ENCODE measurements around the gene TPPP. TPM values are rescaled to one million over a fixed set of nuclear protein-coding genes. Genes with fewer than 3 reads are reported as not detected.

The TPPP gene
- total RNA-seq, 4 donors from 2014 or later = 10.5 to 22.2 (median 16.2) TPM

DNA sequence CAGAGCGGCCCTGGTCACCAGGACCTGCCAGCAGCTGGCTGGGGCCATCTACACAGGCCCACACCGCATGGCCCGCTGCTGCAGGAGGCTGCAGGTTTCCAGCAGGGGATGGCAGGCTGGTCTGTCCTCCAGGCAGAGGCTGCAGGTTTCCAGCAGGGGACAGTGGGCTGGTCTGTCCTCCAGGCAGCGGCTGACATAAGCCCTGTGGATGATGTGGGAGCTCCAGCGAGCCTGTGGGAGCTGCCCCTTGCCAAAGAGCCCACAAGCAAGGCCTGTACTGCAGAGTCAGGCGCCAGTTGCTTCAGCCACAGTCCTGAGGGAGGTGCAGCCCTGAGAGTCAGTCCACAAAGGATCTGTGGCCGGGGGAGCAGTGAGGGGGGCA is 18.5 kb downstream of the TPPP start:
- H3K4me1 ChIP-seq = peaks cover 42% of the 10 kb centered on the region
- H3K9me3 ChIP-seq = no peaks in the 10 kb centered on the region
- TF ChIP-seq EP300 (IDR thresholded peaks at IDR 0.05) = no peak
- TF ChIP-seq POLR2AphosphoS5 (IDR thresholded peaks at IDR 0.05) = no peak
- TF ChIP-seq, protein P1, sequence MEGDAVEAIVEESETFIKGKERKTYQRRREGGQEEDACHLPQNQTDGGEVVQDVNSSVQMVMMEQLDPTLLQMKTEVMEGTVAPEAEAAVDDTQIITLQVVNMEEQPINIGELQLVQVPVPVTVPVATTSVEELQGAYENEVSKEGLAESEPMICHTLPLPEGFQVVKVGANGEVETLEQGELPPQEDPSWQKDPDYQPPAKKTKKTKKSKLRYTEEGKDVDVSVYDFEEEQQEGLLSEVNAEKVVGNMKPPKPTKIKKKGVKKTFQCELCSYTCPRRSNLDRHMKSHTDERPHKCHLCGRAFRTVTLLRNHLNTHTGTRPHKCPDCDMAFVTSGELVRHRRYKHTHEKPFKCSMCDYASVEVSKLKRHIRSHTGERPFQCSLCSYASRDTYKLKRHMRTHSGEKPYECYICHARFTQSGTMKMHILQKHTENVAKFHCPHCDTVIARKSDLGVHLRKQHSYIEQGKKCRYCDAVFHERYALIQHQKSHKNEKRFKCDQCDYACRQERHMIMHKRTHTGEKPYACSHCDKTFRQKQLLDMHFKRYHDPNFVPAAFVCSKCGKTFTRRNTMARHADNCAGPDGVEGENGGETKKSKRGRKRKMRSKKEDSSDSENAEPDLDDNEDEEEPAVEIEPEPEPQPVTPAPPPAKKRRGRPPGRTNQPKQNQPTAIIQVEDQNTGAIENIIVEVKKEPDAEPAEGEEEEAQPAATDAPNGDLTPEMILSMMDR (IDR thresholded peaks at IDR 0.05) = no peak
- no peak for TF ChIP-seq POLR2A (IDR thresholded peaks at IDR 0.05)
- no peak overlapping the region for H3K27ac ChIP-seq
- H3K36me3 ChIP-seq = no peaks in the 10 kb centered on the region
- H3K4me3 ChIP-seq = no peak overlapping the region
- peak in 1 of 2 donors; percentile 43 for DNase-seq (ENCODE audit: low spot score in 2 of 2)
- no CpG with 5 or more reads among the region's 7 CpGs for WGBS
- no peaks in the 10 kb centered on the region for H3K27me3 ChIP-seq

DNA sequence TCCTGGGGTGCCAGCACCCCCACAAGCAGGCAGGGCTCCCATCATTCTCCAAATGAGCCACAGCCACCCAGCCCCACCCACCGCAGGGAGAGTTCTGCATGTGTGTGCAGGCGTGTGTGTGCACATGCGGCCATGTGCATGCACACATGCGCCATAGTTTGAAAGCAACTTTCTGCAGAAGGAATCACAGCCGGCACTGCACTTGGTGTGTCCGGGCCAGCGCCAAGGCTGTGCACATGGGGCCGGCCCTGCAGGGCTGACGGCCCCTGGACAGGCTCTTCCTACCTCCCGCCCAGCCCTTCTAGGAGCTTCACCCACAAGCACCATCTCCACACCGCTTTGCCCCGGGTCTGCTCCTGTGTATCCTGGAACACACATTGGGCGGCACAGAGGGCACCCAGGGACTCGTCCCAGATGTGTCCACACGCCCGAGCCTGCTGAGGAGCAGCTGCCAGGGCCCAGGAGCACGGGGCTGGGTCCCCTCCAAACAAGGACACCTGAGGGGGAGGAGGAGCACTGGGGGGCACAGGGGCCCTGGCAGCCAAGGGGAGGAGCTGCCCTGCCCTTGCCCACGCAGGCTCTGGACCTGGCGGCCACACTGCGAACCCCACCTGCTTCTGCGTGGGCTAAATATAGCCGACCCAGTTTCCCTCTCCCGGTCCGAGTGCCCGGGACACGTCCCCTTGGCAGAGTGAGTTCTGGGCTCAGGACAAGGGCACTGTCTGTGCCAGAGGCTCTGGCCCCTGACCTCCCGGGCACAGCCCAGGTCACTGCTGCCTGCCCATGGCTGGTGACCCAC is 19.1 kb downstream of the TPPP start:
- TF ChIP-seq, protein P1 (IDR thresholded peaks at IDR 0.05) = no peak
- TF ChIP-seq EP300 (IDR thresholded peaks at IDR 0.05) (no peak), POLR2A (IDR thresholded peaks at IDR 0.05) (no peak), POLR2AphosphoS5 (IDR thresholded peaks at IDR 0.05) (no peak)
- DNase-seq (ENCODE audit: low spot score in 2 of 2) = peak; percentile 72 to 82
- WGBS = 30% methylated on average over 9 of the region's 27 CpGs

DNA sequence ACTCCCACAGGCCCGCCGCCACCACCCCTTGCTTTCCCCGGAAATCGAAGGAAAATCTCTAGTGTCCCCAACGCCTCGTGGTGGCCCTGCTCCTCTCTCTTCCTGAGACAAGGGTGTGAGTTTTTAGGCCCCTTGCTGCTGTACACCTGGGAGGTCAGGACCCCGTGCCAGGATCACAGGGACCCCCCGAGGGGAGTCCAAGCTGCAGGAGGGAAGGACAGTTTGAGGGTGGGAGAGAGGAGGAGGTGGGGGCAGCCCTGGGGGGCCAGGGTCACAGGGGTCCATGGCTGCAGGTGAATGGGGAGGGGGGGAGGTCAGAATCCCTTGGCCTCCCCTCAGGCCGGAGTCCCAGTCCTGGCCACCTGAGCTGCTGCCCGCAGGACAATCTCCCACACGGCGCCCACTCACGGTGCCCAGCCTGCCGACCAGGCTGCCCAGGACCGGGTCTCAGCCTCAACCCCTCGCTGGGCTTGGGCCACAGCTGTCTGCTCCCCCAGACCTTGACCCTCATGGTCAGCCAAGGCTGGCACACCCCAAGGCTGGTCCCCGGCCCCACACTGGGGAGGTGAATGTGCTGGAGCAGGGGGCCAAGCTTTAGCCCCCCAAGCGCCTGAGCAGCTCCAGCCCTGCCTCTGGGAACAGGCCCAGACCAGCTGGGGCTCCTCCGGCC is 19.9 kb downstream of the TPPP start:
- 36% methylated on average over 8 of the region's 19 CpGs for WGBS
- no peaks in the 10 kb centered on the region for H3K27me3 ChIP-seq
- TF ChIP-seq, protein P1 (IDR thresholded peaks at IDR 0.05) = no peak
- TF ChIP-seq POLR2A (IDR thresholded peaks at IDR 0.05) = no peak
- no peak for TF ChIP-seq EP300 (IDR thresholded peaks at IDR 0.05)
- no peak for TF ChIP-seq POLR2AphosphoS5 (IDR thresholded peaks at IDR 0.05)
- DNase-seq (ENCODE audit: low spot score in 2 of 2) = peak; percentile 72 to 78
- no peaks in the 10 kb centered on the region for H3K9me3 ChIP-seq
- H3K27ac ChIP-seq = peak overlapping the region; percentile 41
- H3K4me1 ChIP-seq = peaks cover 42% of the 10 kb centered on the region
- peak overlapping the region; percentile 22 for H3K4me3 ChIP-seq
- H3K36me3 ChIP-seq = no peaks in the 10 kb centered on the region

More for the DNA sequence above, 19.1 kb downstream of the TPPP start:
- H3K27ac ChIP-seq = peak overlapping the region; percentile 41
- no peaks in the 10 kb centered on the region for H3K27me3 ChIP-seq
- H3K4me1 ChIP-seq = peaks cover 42% of the 10 kb centered on the region
- H3K9me3 ChIP-seq = no peaks in the 10 kb centered on the region
- H3K4me3 ChIP-seq = no peak overlapping the region
- no peaks in the 10 kb centered on the region for H3K36me3 ChIP-seq

DNA sequence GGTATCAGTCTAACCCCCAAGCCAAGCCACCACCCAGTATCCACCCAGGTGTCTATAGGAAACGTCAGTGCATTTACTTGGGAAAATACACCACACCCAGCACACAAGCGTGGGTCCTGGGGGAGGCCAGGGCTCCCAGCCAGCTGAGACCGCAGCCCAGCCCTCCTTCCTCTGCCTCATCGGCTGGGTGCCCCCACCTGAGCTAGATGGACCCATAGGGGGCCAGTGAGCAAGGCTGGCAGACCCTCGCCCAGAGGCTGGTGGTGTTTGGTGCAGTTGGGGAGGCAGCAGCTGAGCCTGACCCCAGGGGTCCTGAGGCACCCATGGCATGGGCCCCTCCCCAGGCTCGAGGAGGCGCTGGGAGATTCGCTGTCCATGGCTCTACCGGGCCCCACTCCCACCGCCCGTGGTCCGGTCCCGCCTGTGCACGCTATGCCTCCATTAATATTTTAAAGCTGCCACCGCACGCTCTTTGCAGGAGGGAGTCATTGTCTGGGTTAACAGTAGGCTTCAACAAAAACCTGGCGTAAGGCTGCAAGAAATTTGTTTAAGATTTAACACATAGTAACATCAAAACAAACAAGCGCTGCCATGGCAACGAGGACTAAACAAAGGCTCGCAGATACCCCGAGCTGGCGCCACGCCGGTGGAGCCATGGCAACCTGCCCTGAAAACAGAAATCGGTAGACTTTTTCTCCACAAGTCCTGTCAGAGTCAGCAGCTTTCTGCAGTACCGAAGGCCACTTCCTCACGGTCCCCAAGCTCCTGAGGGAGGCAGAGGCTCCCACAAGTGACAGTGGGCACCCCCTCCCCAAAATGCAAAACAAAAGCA is 20.6 kb downstream of the TPPP start:
- DNase-seq (ENCODE audit: low spot score in 2 of 2) = peak; percentile 87 to 90
- H3K4me1 ChIP-seq = peaks cover 42% of the 10 kb centered on the region
- WGBS = 6% methylated on average over 17 of the region's 27 CpGs
- H3K4me3 ChIP-seq = peak overlapping the region; percentile 22
- H3K36me3 ChIP-seq = no peaks in the 10 kb centered on the region
- TF ChIP-seq EP300 (IDR thresholded peaks at IDR 0.05) = no peak
- peak in 1 of 3 donors; percentile 9 for TF ChIP-seq POLR2AphosphoS5 (IDR thresholded peaks at IDR 0.05)
- H3K27ac ChIP-seq = peak overlapping the region; percentile 56
- no peaks in the 10 kb centered on the region for H3K27me3 ChIP-seq
- H3K9me3 ChIP-seq = no peaks in the 10 kb centered on the region

DNA sequence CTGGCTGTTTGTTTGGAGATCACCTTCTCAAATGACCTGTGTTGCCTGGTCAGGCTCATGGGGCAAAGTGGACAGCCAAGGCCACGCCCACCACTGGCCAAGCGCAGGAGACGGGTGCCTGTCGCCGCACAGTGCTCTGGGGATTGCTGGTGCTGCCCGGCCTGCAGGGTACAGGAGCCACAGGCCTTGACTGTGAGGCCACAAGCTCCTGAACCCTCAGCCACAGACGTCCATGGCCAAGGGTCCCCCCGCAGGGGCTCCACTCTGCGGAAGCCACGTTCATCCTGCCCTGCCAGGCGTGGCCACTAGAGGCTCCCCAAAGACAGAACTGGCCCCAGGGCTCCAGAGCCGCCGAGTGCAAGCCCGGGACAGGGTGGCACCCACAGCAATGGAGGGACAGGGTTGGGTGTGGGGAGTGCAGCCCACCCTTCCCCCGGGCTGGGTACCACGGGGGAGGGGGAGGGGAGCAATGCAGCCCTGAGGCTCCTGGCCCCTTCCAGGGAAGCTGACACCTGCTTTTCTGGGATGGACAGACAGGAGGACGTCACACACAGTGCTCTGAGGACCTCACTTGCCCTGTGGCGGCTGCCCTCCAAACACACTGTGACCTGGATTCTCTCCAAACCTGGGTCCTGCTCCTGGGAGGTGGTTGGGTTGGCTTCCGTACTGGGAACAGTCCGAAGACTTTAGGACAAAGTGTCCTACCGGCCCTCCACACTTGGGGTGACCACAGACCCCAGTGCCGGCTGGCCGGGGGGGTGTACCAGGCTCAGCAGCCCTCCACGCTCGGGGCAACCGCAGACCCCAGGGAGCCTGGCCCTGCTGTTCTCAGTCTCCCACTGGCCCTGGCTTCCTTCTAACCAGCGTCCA is 21.5 kb downstream of the TPPP start:
- Histone ChIP-seq H3K9me3 (no peaks in the 10 kb centered on the region), H3K36me3 (no peaks in the 10 kb centered on the region), H3K27me3 (no peaks in the 10 kb centered on the region), H3K4me3 (peak overlapping the region; percentile 22), H3K27ac (peak overlapping the region; percentile 56), H3K4me1 (peaks cover 42% of the 10 kb centered on the region)
- peak; percentile 82 to 92 for DNase-seq (ENCODE audit: low spot score in 2 of 2)
- TF ChIP-seq EP300 (IDR thresholded peaks at IDR 0.05) (no peak), POLR2A (IDR thresholded peaks at IDR 0.05) (no peak), POLR2AphosphoS5 (IDR thresholded peaks at IDR 0.05) (no peak)
- TF ChIP-seq, protein P1 (IDR thresholded peaks at IDR 0.05) = peak; percentile 73 to 93
- WGBS = 10% methylated on average over 9 of the region's 27 CpGs
